Neural crest cell (in vitro differentiated cells): ENCODE results near the gene TMEM50B. TPM values are rescaled to one million over a fixed set of nuclear protein-coding genes. Genes with fewer than 3 reads are reported as not detected.

Experiments
- DNase-seq: peaks from one replicate; pipeline ENCODE4 v3.0.0; 2021; ENCODE audit warnings: low read depth, mixed read lengths, low spot score
- H3K27ac Mint-ChIP-seq: one replicate; pipeline ENCODE4 v1.8.0; 2021; ENCODE audit warnings: mild to moderate bottlenecking, mixed read lengths; ENCODE audit not compliant: unreplicated experiment
- H3K27me3 Mint-ChIP-seq: 2 replicates; pipeline ENCODE4 v1.8.0; 2021; ENCODE audit warnings: low read depth, mild to moderate bottlenecking, mixed read lengths
- H3K36me3 Mint-ChIP-seq: 2 replicates; pipeline ENCODE4 v1.8.0; 2021; ENCODE audit warnings: low read depth, mild to moderate bottlenecking, mixed read lengths
- H3K4me1 Mint-ChIP-seq: 2 replicates; pipeline ENCODE4 v1.8.0; 2021; ENCODE audit warnings: mixed read lengths
- H3K4me3 Mint-ChIP-seq: one replicate; pipeline ENCODE4 v1.8.0; 2021; ENCODE audit warnings: mild to moderate bottlenecking, mixed read lengths
- H3K9me3 Mint-ChIP-seq: 2 replicates; pipeline ENCODE4 v1.8.0; 2021; ENCODE audit warnings: mixed read lengths
- total RNA-seq: library from RNA; stranded (reverse); gene quantifications from 2 replicates; pipeline ENCODE4 v1.2.1, GENCODE V29; 2021
- TF ChIP-seq, protein P1 (sequence below): fragments of 200-600 bp; sonication (generic); conservative IDR thresholded peaks from 2 replicates; pipeline ENCODE4 v1.5.0; 2021; ENCODE audit warnings: antibody characterized with exemption, mild to moderate bottlenecking

Gene TMEM50B
- total RNA-seq, 1 donor from 2014 or later, result 23.2 TPM

DNA sequence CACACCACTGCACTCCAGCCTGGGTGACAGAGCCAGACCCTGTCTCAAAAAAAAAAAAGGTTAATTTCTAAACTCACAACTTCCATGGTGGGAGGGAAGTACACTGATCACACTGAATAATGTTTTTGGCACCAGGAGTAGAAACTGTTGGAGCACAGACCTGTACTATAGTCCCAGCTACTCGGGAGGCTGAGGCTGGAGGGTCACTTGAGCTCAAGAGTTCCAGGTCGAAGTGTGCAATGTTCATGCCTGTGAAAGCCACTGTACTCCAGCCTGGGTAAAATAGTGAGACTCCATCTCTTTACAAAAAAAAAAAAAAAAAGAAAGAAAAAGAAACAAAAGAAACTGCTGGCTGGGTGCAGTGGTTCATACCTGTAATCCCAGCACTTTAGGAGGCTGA is 35.3 kb downstream of the TMEM50B start:
- Mint-ChIP-seq H3K4me3 (no peak overlapping the region), H3K27me3 (no peaks in the 10 kb centered on the region), H3K36me3 (no peaks in the 10 kb centered on the region), H3K4me1 (no peaks in the 10 kb centered on the region), H3K27ac (no peak overlapping the region), H3K9me3 (no peaks in the 10 kb centered on the region)
- DNase-seq, result no peak
- TF ChIP-seq, protein P1, sequence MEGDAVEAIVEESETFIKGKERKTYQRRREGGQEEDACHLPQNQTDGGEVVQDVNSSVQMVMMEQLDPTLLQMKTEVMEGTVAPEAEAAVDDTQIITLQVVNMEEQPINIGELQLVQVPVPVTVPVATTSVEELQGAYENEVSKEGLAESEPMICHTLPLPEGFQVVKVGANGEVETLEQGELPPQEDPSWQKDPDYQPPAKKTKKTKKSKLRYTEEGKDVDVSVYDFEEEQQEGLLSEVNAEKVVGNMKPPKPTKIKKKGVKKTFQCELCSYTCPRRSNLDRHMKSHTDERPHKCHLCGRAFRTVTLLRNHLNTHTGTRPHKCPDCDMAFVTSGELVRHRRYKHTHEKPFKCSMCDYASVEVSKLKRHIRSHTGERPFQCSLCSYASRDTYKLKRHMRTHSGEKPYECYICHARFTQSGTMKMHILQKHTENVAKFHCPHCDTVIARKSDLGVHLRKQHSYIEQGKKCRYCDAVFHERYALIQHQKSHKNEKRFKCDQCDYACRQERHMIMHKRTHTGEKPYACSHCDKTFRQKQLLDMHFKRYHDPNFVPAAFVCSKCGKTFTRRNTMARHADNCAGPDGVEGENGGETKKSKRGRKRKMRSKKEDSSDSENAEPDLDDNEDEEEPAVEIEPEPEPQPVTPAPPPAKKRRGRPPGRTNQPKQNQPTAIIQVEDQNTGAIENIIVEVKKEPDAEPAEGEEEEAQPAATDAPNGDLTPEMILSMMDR, result no peak

DNA sequence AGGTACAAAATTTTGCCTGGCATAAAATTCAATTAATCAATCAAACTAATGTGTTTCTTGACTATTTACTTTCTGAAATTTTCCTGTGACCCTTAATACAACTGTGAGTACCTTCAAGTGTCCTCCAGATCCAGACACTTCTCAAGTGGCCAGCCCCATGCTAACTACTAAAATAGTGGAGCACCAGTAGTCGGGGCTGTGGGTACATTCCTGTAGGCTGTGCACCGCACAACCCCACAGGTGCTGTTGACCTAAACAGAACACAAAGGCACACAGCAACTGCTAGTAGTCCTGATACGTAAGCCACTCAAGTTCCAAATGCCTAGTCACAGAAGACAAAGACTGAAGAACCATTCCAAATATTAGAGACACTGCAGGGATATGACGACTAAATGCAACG is 36.6 kb downstream of the TMEM50B start:
- Mint-ChIP-seq H3K4me1 (no peaks in the 10 kb centered on the region), H3K4me3 (no peak overlapping the region), H3K27ac (no peak overlapping the region), H3K27me3 (no peaks in the 10 kb centered on the region), H3K36me3 (no peaks in the 10 kb centered on the region), H3K9me3 (no peaks in the 10 kb centered on the region)
- TF ChIP-seq, protein P1, result no peak
- no peak for DNase-seq

DNA sequence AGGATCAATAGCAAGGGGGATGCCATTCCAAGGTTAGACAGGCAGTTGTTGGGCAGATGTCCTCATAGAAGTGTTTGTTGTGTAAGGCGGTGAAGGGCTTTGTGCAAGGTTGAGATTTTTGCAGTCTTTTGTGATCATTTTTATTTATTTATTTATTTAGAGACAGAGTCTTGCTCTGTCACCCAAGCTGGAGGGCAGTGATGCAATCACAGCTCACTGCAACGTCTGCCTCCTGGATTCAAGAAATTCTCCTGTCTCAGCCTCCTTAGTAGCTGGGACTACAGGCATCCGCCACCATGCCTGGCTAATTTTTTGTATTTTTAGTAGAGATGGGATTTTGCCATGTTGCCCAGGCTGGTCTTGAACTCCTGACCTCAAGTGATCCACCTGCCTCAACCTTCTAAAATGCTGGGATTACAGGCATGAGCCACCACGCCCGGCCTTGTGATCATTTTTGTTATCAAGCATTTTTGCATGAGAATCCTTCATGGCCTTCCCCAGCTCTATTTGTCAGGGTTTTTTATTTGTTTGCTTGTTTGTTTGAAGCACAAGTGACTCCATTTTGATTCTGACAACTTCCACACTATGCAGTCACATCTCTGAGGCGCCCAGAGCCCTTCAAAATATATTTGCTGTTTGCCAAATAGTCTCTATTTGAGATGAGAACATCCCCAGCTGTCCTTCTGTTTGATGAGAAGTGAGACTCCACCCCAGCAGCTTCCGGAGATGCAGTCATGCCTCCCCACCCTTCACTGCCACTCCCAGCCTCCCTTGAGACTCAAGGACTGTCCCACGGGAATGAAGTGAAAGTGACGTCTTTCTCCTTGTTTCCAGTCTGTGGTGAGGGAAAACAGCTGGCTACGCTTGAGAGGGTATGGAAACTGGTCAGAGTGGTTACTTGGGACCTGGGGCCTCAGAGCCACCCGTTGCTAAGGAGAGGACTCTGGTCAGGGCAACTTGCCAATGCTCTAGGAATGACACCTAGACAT is 38.0 kb downstream of the TMEM50B start:
- peak overlapping the region; percentile 6 for H3K27ac Mint-ChIP-seq
- no peaks in the 10 kb centered on the region for H3K27me3 Mint-ChIP-seq
- no peak overlapping the region for H3K4me3 Mint-ChIP-seq
- H3K9me3 Mint-ChIP-seq, result no peaks in the 10 kb centered on the region
- no peaks in the 10 kb centered on the region for H3K36me3 Mint-ChIP-seq
- no peaks in the 10 kb centered on the region for H3K4me1 Mint-ChIP-seq
- TF ChIP-seq, protein P1, result no peak
- no peak for DNase-seq

DNA sequence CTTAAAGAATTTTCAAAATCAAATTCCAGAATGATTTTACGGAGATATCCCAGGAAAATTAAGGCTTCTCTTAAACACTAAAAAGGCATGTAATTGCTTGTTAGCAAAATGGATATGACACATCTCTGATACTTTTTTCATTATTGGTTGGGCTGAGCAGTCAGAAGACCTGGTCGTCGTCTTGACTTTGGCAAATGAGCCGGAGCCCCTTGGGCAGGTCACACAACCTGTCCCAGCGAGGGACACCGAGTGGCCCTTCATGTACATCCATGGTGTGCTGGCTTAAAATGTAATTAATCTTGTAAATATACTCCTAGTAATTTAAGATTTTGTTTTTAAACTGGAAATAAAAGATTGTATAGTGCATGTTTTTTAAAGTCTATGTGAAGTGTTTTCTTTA is 42.6 kb downstream of the TMEM50B start:
- H3K9me3 Mint-ChIP-seq, result no peaks in the 10 kb centered on the region
- peaks cover 9% of the 10 kb centered on the region for H3K4me1 Mint-ChIP-seq
- peaks cover 15% of the 10 kb centered on the region for H3K36me3 Mint-ChIP-seq
- H3K27me3 Mint-ChIP-seq, result no peaks in the 10 kb centered on the region
- no peak overlapping the region for H3K4me3 Mint-ChIP-seq
- TF ChIP-seq, protein P1, result no peak
- no peak overlapping the region for H3K27ac Mint-ChIP-seq
- DNase-seq, result no peak

DNA sequence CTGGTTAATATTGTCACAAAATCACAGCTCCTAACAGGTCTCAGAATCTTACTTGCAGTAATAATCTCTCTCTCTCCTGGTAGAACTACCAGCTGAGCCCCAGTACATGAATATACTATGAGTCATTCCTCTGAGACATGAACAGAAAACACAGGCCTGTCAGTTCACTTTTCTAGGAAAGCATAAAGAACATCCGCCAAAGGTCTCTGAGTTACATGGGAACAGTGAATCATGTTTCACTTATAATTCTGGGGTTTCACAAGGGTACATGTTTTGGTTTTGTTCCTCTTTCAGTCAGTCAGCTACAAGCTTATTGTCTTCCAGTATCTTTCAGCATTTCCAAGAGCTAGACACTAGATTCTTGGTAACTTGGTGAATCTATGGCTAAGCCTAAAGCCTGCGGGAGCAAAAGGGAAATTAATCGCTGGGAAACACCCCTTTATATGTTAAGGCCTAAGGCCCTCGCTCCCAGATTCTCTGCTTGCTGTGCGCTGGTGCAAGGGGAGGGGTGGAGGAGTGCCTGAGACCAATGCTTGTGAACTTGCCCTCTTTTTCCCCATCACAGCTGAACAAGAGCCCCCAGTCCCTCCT is 44.9 kb downstream of the TMEM50B start:
- no peak overlapping the region for H3K4me3 Mint-ChIP-seq
- no peak for DNase-seq
- no peaks in the 10 kb centered on the region for H3K27me3 Mint-ChIP-seq
- H3K4me1 Mint-ChIP-seq, result peaks cover 9% of the 10 kb centered on the region
- TF ChIP-seq, protein P1, result no peak
- peak overlapping the region; percentile 4 for H3K27ac Mint-ChIP-seq
- no peaks in the 10 kb centered on the region for H3K9me3 Mint-ChIP-seq
- peaks cover 16% of the 10 kb centered on the region for H3K36me3 Mint-ChIP-seq
